Measurements from ENCODE around the gene CD3D. TPM values are rescaled to one million over a fixed set of nuclear protein-coding genes. Genes with fewer than 3 reads are reported as not detected.

Gene CD3D
- total and polyA plus RNA-seq, 2 donors (not counting 1 experiment from before 2014, with no cell fraction given): 0.79 to 1.7 TPM

DNA sequence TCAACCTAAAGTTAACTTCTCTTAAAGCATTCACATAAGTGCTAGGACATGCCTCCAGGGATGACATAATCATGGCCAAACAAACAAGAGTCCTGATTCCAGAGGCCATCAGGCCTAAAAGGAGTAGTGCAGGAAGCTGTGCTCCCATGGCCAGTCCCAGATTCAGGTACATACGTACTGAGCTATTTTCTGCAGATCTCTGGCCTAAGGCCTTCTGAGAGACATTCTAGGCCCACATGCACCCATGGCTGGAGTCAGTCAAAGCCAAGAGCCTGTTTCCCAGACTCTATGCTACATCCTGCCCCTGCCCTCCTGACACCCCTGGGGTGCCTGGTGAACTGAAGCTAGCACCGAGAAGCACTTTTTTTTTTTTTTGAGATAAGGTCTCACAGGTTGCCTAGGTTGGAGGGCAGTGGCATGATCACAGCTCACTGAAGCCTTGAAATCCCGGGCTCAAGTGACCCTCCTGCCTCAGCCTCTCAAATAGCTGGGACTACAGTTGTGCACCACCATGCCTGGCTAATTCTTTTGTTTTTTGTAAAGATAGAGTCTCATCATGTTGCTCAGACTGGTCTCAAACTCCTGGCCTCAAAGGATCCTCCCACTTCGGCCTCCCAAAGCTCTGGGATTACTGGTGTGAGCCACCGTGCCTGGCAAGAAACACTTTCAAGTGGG lies 553 bp downstream of the CD3D start:
- ChIA-PET CTCF (interaction anchor here (0.8 to 1.3 kb wide), 3 partner anchors 9 to 395 kb away, joined by 3 to 5 read pairs (median 3); no protein-coding TSS in a partner anchor), POLR2A (interaction anchor here (0.7 kb wide), 2 partner anchors 612 to 1030 kb away, joined by 3 to 4 read pairs; no protein-coding TSS in a partner anchor)
- Histone ChIP-seq H3K36me3 (replicated peaks in 1 of 2; ENCODE audit: control extremely low read depth in 1 of 2, control insufficient read depth in 1 of 2, extremely low read depth in 1 of 2, insufficient read depth in 2 of 2, low read length in 1 of 2) (no peaks in the 10 kb centered on the region), H3K27ac (ENCODE audit: low read length in 2 of 2) (no peak overlapping the region), H3K4me3 (ENCODE audit: control extremely low read depth in 1 of 5, extremely low read depth in 1 of 5, insufficient read depth in 1 of 5, low read depth in 2 of 5, low read length in 4 of 5) (no peak overlapping the region), H3K9ac (ENCODE audit: low read length) (no peak overlapping the region), H3K4me2 (replicated peaks; ENCODE audit: low read depth, low read length, poor library complexity, severe bottlenecking) (no peak overlapping the region), H3K9me3 (ENCODE audit: control extremely low read depth in 1 of 3, control insufficient read depth in 2 of 3, insufficient read depth in 1 of 3, low read length in 2 of 3) (no peaks in the 10 kb centered on the region), H3K79me2 (ENCODE audit: control insufficient read depth, insufficient read depth, low read length) (no peaks in the 10 kb centered on the region), H4K20me1 (ENCODE audit: control insufficient read depth, insufficient read depth, low read length, poor library complexity, severe bottlenecking) (no peaks in the 10 kb centered on the region), H3K4me1 (ENCODE audit: control insufficient read depth in 2 of 2, insufficient read depth in 2 of 2, low read length in 2 of 2) (peaks cover 9 to 11% of the 10 kb centered on the region in 2 donors), H3K27me3 (replicated peaks in 1 of 4; ENCODE audit: control extremely low read depth in 1 of 4, control insufficient read depth in 3 of 4, insufficient read depth in 4 of 4, low read length in 3 of 4) (peaks cover 0 to 4% (median 0%) of the 10 kb centered on the region in 4 experiments), H2AFZ (ENCODE audit: insufficient read depth, low read depth, low read length, poor library complexity, severe bottlenecking) (no peak overlapping the region)
- Mint-ChIP-seq H3K27ac (no peak overlapping the region), H3K27me3 (peaks cover 10% of the 10 kb centered on the region), H3K4me1 (peaks cover 12% of the 10 kb centered on the region), H3K4me3 (no peak overlapping the region), H3K9me3 (ENCODE audit: insufficient read depth) (no peaks in the 10 kb centered on the region)
- DNase-seq (no peak), ATAC-seq (ENCODE audit: low read depth) (no peak)
- intact Hi-C loops (cut with micrococcal nuclease): no loop called here
- 91% methylated on average over 2 of the region's 5 CpGs for WGBS (ENCODE audit: insufficient coverage)
- TF ChIP-seq, protein P1, sequence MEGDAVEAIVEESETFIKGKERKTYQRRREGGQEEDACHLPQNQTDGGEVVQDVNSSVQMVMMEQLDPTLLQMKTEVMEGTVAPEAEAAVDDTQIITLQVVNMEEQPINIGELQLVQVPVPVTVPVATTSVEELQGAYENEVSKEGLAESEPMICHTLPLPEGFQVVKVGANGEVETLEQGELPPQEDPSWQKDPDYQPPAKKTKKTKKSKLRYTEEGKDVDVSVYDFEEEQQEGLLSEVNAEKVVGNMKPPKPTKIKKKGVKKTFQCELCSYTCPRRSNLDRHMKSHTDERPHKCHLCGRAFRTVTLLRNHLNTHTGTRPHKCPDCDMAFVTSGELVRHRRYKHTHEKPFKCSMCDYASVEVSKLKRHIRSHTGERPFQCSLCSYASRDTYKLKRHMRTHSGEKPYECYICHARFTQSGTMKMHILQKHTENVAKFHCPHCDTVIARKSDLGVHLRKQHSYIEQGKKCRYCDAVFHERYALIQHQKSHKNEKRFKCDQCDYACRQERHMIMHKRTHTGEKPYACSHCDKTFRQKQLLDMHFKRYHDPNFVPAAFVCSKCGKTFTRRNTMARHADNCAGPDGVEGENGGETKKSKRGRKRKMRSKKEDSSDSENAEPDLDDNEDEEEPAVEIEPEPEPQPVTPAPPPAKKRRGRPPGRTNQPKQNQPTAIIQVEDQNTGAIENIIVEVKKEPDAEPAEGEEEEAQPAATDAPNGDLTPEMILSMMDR (IDR thresholded peaks at IDR 0.05): no peak
- no peak for TF ChIP-seq EZH2 (IDR thresholded peaks at IDR 0.05; ENCODE audit: borderline replicate concordance, insufficient read depth, low read depth, low read length, poor library complexity, severe bottlenecking)

DNA sequence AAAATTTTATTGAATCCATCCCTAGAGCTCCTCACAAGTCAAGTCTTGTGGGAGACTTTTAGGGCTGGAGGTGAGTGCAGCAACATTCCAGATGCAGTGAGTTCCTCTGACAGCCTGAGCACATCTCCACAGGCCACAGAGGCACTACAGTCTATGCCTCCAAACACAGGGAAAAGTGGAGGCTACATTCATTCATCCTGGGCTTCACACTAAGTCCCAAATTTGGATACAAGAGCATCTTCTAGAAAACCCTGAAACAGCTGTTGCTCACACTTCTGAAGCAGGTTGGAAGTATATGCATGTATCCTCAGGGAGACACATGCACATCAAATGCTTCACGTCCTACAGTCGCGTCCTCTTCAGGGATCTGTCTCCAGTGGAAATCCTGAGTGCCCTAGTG lies 1.2 kb downstream of the CD3D start:
- H4K20me1 ChIP-seq (ENCODE audit: control insufficient read depth, insufficient read depth, low read length, poor library complexity, severe bottlenecking): no peaks in the 10 kb centered on the region
- TF ChIP-seq, protein P1 (IDR thresholded peaks at IDR 0.05): no peak
- no peak for TF ChIP-seq EZH2 (IDR thresholded peaks at IDR 0.05; ENCODE audit: borderline replicate concordance, insufficient read depth, low read depth, low read length, poor library complexity, severe bottlenecking)
- no peak overlapping the region for H3K4me2 ChIP-seq (replicated peaks; ENCODE audit: low read depth, low read length, poor library complexity, severe bottlenecking)
- H3K27ac Mint-ChIP-seq: no peak overlapping the region
- no peaks in the 10 kb centered on the region for H3K9me3 ChIP-seq (ENCODE audit: control extremely low read depth in 1 of 3, control insufficient read depth in 2 of 3, insufficient read depth in 1 of 3, low read length in 2 of 3)
- 97% methylated on average over 3 of the region's 3 CpGs for WGBS (ENCODE audit: insufficient coverage)
- no peak overlapping the region for H2AFZ ChIP-seq (ENCODE audit: insufficient read depth, low read depth, low read length, poor library complexity, severe bottlenecking)
- H3K27ac ChIP-seq (ENCODE audit: low read length in 2 of 2): no peak overlapping the region
- no peaks in the 10 kb centered on the region for H3K36me3 ChIP-seq (replicated peaks in 1 of 2; ENCODE audit: control extremely low read depth in 1 of 2, control insufficient read depth in 1 of 2, extremely low read depth in 1 of 2, insufficient read depth in 2 of 2, low read length in 1 of 2)
- H3K9me3 Mint-ChIP-seq (ENCODE audit: insufficient read depth): no peaks in the 10 kb centered on the region
- H3K9ac ChIP-seq (ENCODE audit: low read length): no peak overlapping the region
- peaks cover 0 to 4% (median 0%) of the 10 kb centered on the region in 4 experiments for H3K27me3 ChIP-seq (replicated peaks in 1 of 4; ENCODE audit: control extremely low read depth in 1 of 4, control insufficient read depth in 3 of 4, insufficient read depth in 4 of 4, low read length in 3 of 4)
- no peak overlapping the region for H3K4me3 ChIP-seq (ENCODE audit: control extremely low read depth in 1 of 5, extremely low read depth in 1 of 5, insufficient read depth in 1 of 5, low read depth in 2 of 5, low read length in 4 of 5)
- H3K27me3 Mint-ChIP-seq: peaks cover 7% of the 10 kb centered on the region
- POLR2A ChIA-PET: interaction anchor here (0.7 kb wide), 1 partner anchor 1031 kb away, joined by 3 read pairs; no protein-coding TSS in a partner anchor
- peaks cover 12% of the 10 kb centered on the region for H3K4me1 Mint-ChIP-seq
- DNase-seq (no peak), ATAC-seq (ENCODE audit: low read depth) (no peak)
- H3K79me2 ChIP-seq (ENCODE audit: control insufficient read depth, insufficient read depth, low read length): no peaks in the 10 kb centered on the region
- CTCF ChIA-PET: interaction anchor here (0.7 to 1.3 kb wide), 2 partner anchors 10 to 142 kb away, joined by 3 to 5 read pairs; no protein-coding TSS in a partner anchor
- H3K4me3 Mint-ChIP-seq: no peak overlapping the region
- intact Hi-C loops (cut with micrococcal nuclease): no loop called here
- H3K4me1 ChIP-seq (ENCODE audit: control insufficient read depth in 2 of 2, insufficient read depth in 2 of 2, low read length in 2 of 2): peaks cover 9 to 11% of the 10 kb centered on the region in 2 donors

All from B cell (primary cell).